ENCODE data around the gene TIE1. TPM values are rescaled to one million over a fixed set of nuclear protein-coding genes. Genes with fewer than 3 reads are reported as not detected.

The TIE1 gene
- total RNA-seq, 1 donor from 2014 or later: 6.5 TPM

GRCh38 chr1:43344267-43344850 lies 43.6 kb downstream of the TIE1 start:
- no peak for DNase-seq (ENCODE audit: low read depth)
- no peaks in the 10 kb centered on the region for H3K36me3 ChIP-seq (ENCODE audit: control insufficient read depth, insufficient read depth, low read length)
- H3K27me3 ChIP-seq (ENCODE audit: control insufficient read depth, insufficient read depth, low read length): no peaks in the 10 kb centered on the region
- no peak overlapping the region for H3K4me3 ChIP-seq (ENCODE audit: low read depth, low read length)
- no peak for TF ChIP-seq CTCF (IDR thresholded peaks at IDR 0.05; ENCODE audit: insufficient read depth, low read length, poor library complexity, severe bottlenecking)

- Histone ChIP-seq H3K36me3 (ENCODE audit: control insufficient read depth, insufficient read depth, low read length) (no peaks in the 10 kb centered on the region), H3K4me3 (ENCODE audit: low read depth, low read length) (no peak overlapping the region), H3K27me3 (ENCODE audit: control insufficient read depth, insufficient read depth, low read length) (no peaks in the 10 kb centered on the region)
- no peak for TF ChIP-seq CTCF (IDR thresholded peaks at IDR 0.05; ENCODE audit: insufficient read depth, low read length, poor library complexity, severe bottlenecking)
- no peak for DNase-seq (ENCODE audit: low read depth)
These were observed 44.3 kb downstream of the TIE1 start for GRCh38 chr1:43345120-43345519.

GRCh38 chr1:43346636-43347035 lies 45.9 kb downstream of the TIE1 start:
- Histone ChIP-seq H3K36me3 (ENCODE audit: control insufficient read depth, insufficient read depth, low read length) (no peaks in the 10 kb centered on the region), H3K4me3 (ENCODE audit: low read depth, low read length) (no peak overlapping the region), H3K27me3 (ENCODE audit: control insufficient read depth, insufficient read depth, low read length) (no peaks in the 10 kb centered on the region)
- DNase-seq (ENCODE audit: low read depth): no peak
- no peak for TF ChIP-seq CTCF (IDR thresholded peaks at IDR 0.05; ENCODE audit: insufficient read depth, low read length, poor library complexity, severe bottlenecking)

DNA sequence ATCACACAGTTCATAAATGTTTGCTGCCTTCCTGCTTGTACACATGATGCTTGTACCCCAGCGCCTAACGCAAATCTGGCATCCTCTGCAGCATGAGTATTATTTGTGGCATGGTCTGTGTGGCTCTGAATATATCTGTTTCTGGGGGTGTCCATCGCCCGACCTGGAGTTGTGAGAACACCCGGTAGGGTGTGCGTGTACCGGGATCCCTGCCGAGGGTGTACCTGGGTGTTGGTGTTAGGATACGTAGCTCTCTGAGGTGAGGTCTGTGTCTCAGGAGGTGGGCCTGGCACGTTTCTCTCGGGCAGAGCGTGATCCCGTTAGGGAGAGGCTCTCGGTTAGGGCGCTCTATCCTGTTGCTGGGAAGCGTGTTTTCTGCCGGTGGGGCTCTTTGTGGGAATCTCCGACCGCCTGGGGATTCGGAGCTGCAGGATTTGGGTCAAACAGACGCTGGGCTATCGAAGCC lies 47.6 kb downstream of the TIE1 start:
- no peaks in the 10 kb centered on the region for H3K36me3 ChIP-seq (ENCODE audit: control insufficient read depth, insufficient read depth, low read length)
- H3K27me3 ChIP-seq (ENCODE audit: control insufficient read depth, insufficient read depth, low read length): no peaks in the 10 kb centered on the region
- H3K4me3 ChIP-seq (ENCODE audit: low read depth, low read length): peak overlapping the region; percentile 55
- no peak for DNase-seq (ENCODE audit: low read depth)
- no peak for TF ChIP-seq CTCF (IDR thresholded peaks at IDR 0.05; ENCODE audit: insufficient read depth, low read length, poor library complexity, severe bottlenecking)

- H3K4me3 ChIP-seq (ENCODE audit: low read depth, low read length): peak overlapping the region; percentile 55
- DNase-seq (ENCODE audit: low read depth): no peak
- no peaks in the 10 kb centered on the region for H3K27me3 ChIP-seq (ENCODE audit: control insufficient read depth, insufficient read depth, low read length)
- H3K36me3 ChIP-seq (ENCODE audit: control insufficient read depth, insufficient read depth, low read length): no peaks in the 10 kb centered on the region
- no peak for TF ChIP-seq CTCF (IDR thresholded peaks at IDR 0.05; ENCODE audit: insufficient read depth, low read length, poor library complexity, severe bottlenecking)
These were observed 48.2 kb downstream of the TIE1 start for GRCh38 chr1:43348809-43349593.

Data from kidney epithelial cell (primary cell).